HL-60 (cell line): Measurements from ENCODE around the gene RALB.

Experiments
- CTCF ChIP-seq: IDR thresholded peaks from one replicate; pipeline ENCODE4 v1.5.1; 2011; ENCODE audit warnings: low read length, control low read depth, inconsistent platforms; ENCODE audit not compliant: insufficient read depth
- GABPA ChIP-seq: IDR thresholded peaks from 2 replicates; pipeline ENCODE4 v1.6.1; 2012; ENCODE audit warnings: low read depth
- POLR2AphosphoS5 ChIP-seq: IDR thresholded peaks from 2 replicates; pipeline ENCODE4 v1.6.1; 2012; ENCODE audit warnings: low read depth

DNA sequence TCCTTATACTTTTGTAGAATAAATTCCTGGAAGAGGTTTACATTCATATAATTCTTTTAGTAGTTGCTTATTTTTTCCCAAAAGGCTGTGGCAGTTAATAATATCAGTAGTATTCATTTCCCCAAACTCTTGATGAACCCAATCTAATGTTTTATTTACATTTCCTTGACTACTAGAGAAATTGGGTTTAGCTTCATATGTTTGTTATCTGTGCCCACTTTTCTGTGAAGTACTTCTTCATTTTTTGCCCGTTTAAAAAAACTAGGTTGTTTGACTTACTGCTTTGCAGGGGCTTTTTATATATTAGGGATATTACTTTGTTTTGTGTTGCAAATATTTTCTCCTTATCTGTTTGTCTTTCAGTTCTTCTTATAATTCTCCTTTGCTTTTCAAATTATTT, 17.2 kb downstream of the RALB start:
- TF ChIP-seq CTCF (no peak), POLR2AphosphoS5 (no peak), GABPA (no peak)
